Activated CD4-positive, alpha-beta T cell treated with anti-CD3 and anti-CD28 coated beads for 36 hours (primary cell): ENCODE data around the gene P2RX3. TPM values are rescaled to one million over a fixed set of nuclear protein-coding genes. Genes with fewer than 3 reads are reported as not detected.

Experiments
- ATAC-seq: fragments of 200-7000 bp; cut with Tn5 transposase; one replicate; pipeline ENCODE4 v1.10.0; 2021; ENCODE audit warnings: mild to moderate bottlenecking, moderate library complexity
- CTCF ChIA-PET: fragments of 350-600 bp; sonication (Branson Sonifier 250); formaldehyde crosslinking; loops from one replicate; lab custom pipeline; 2021; ENCODE audit warnings: antibody characterized with exemption; lab: Charles Lee
- POLR2A ChIA-PET: fragments of 350-600 bp; sonication (Branson Sonifier 250); formaldehyde crosslinking; loops from one replicate; lab custom pipeline; 2021; ENCODE audit warnings: antibody characterized with exemption, inconsistent platforms; lab: Charles Lee
- DNase-seq: peaks from one replicate; pipeline ENCODE4 v3.0.0-alpha.2; 2020
- H3K27ac Mint-ChIP-seq: one replicate; pipeline ENCODE4 v1.8.0; 2021; ENCODE audit warnings: mixed read lengths
- H3K27me3 Mint-ChIP-seq: one replicate; pipeline ENCODE4 v1.8.0; 2021; ENCODE audit warnings: mixed read lengths
- H3K36me3 Mint-ChIP-seq: one replicate; pipeline ENCODE4 v1.8.0; 2021; ENCODE audit warnings: low read depth, mixed read lengths
- H3K4me1 Mint-ChIP-seq: one replicate; pipeline ENCODE4 v1.8.0; 2021; ENCODE audit warnings: mixed read lengths
- H3K4me3 Mint-ChIP-seq: one replicate; pipeline ENCODE4 v1.8.0; 2021; ENCODE audit warnings: mild to moderate bottlenecking, moderate library complexity, mixed read lengths
- H3K9me3 Mint-ChIP-seq: one replicate; pipeline ENCODE4 v1.8.0; 2021; ENCODE audit warnings: low read depth, mixed read lengths
- intact Hi-C, 2 experiments: fragments of 100-400 bp; cut with DNase I in 1 of 2; cut with micrococcal nuclease in 1 of 2; formaldehyde crosslinking; loops; one replicate each; pipeline versions ENCODE4 v1.14.2 to v1.15.1; 2022 to 2024; cut with DNase I, micrococcal nuclease
- total RNA-seq, 2 experiments: library from RNA; stranded (reverse); gene quantifications; one replicate each; pipeline ENCODE4 v1.2.3, GENCODE V29; 2021

The P2RX3 gene
- total RNA-seq, 2 experiments from 2014 or later, result not detected

GRCh38 chr11:57342702-57343101, 4.5 kb downstream of the P2RX3 start:
- Mint-ChIP-seq H3K27me3 (no peaks in the 10 kb centered on the region), H3K36me3 (no peaks in the 10 kb centered on the region), H3K4me3 (no peak overlapping the region), H3K27ac (no peak overlapping the region), H3K9me3 (no peaks in the 10 kb centered on the region), H3K4me1 (peaks cover 2% of the 10 kb centered on the region)
- ChIA-PET POLR2A (no interaction called here), CTCF (interaction anchor here (0.6 to 2.0 kb wide), 5 partner anchors 10 to 150 kb away, joined by 3 to 7 read pairs (median 3); no protein-coding TSS in a partner anchor)
- intact Hi-C loops, result loop anchor here in 1 of 2 experiments (10.0 kb wide), 2 partner anchors 58 to 498 kb away; no protein-coding TSS in a partner anchor
- DNase-seq, result no peak
- ATAC-seq, result no peak

- no peak for DNase-seq
- Mint-ChIP-seq H3K4me3 (no peak overlapping the region), H3K9me3 (no peaks in the 10 kb centered on the region), H3K36me3 (no peaks in the 10 kb centered on the region), H3K27ac (no peak overlapping the region), H3K4me1 (peaks cover 2% of the 10 kb centered on the region), H3K27me3 (no peaks in the 10 kb centered on the region)
- intact Hi-C loops, result loop anchor here (2.0 to 10.0 kb wide), 5 partner anchors 59 to 499 kb away; no protein-coding TSS in a partner anchor
- no peak for ATAC-seq
- ChIA-PET CTCF (interaction anchor here (1.2 to 2.4 kb wide), 3 partner anchors 18 to 298 kb away, joined by 3 to 22 read pairs (median 7); no protein-coding TSS in a partner anchor), POLR2A (no interaction called here)
These were observed 5.7 kb downstream of the P2RX3 start for GRCh38 chr11:57343825-57344224.

- Mint-ChIP-seq H3K27ac (no peak overlapping the region), H3K36me3 (no peaks in the 10 kb centered on the region), H3K4me3 (no peak overlapping the region), H3K4me1 (peaks cover 3% of the 10 kb centered on the region), H3K9me3 (no peaks in the 10 kb centered on the region), H3K27me3 (no peaks in the 10 kb centered on the region)
- ATAC-seq (no peak), DNase-seq (no peak)
- POLR2A ChIA-PET, result no interaction called here
- intact Hi-C loops, result loop anchor here (1.0 to 10.0 kb wide), 12 partner anchors 60 to 1177 kb away; no protein-coding TSS in a partner anchor
- CTCF ChIA-PET, result interaction anchor here (1.2 to 4.1 kb wide), 4 partner anchors 18 to 297 kb away, joined by 4 to 26 read pairs (median 20); no protein-coding TSS in a partner anchor
These were observed 6.7 kb downstream of the P2RX3 start for GRCh38 chr11:57344826-57345225.

- Mint-ChIP-seq H3K36me3 (no peaks in the 10 kb centered on the region), H3K27me3 (no peaks in the 10 kb centered on the region), H3K9me3 (no peaks in the 10 kb centered on the region), H3K4me3 (no peak overlapping the region), H3K4me1 (peaks cover 5% of the 10 kb centered on the region), H3K27ac (peak overlapping the region; percentile 52)
- POLR2A ChIA-PET, result interaction anchor here (0.5 to 1.1 kb wide), 4 partner anchors 10 to 178 kb away, joined by 3 to 4 read pairs (median 4); partner anchors contain the start of gene SSRP1
- CTCF ChIA-PET, result interaction anchor here (0.6 to 4.1 kb wide), 27 partner anchors 9 to 505 kb away, joined by 3 to 26 read pairs (median 4); partner anchors contain the start of genes CLP1, P2RX3 and UBE2L6
- intact Hi-C loops, result loop anchor here (1.0 to 10.0 kb wide), 12 partner anchors 61 to 1177 kb away; no protein-coding TSS in a partner anchor
- ATAC-seq (peak; percentile 87), DNase-seq (peak; percentile 84)
These were observed 7.5 kb downstream of the P2RX3 start for GRCh38 chr11:57345555-57346211.

DNA sequence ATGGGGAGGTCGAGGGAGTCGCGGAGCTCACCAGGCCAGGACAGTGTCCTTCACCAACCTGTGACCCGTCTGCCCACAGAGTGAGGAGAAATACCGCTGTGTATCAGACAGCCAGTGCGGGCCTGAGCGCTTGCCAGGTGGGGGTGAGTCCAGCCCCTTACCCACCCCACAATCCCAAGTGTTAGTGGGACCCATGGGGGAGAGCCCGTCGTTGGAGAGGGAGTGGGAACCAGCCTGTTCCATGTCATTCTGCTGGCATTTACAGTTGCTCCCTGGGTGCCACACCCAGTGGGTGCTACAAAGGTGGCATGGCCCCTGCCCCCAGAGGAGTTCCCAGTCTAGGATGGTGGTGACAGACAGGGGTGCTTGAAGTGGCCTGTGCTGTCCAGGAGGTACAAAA, 9.2 kb downstream of the P2RX3 start:
- Mint-ChIP-seq H3K4me1 (peaks cover 5% of the 10 kb centered on the region), H3K9me3 (peaks cover 3% of the 10 kb centered on the region), H3K36me3 (no peaks in the 10 kb centered on the region), H3K27me3 (no peaks in the 10 kb centered on the region), H3K4me3 (no peak overlapping the region), H3K27ac (no peak overlapping the region)
- ATAC-seq (no peak), DNase-seq (no peak)
- ChIA-PET POLR2A (interaction anchor here (0.7 kb wide), 1 partner anchor 727 kb away, joined by 3 read pairs; no protein-coding TSS in a partner anchor), CTCF (interaction anchor here (0.7 to 4.1 kb wide), 7 partner anchors 9 to 181 kb away, joined by 3 to 26 read pairs (median 6); partner anchors contain the start of gene P2RX3)
- intact Hi-C loops, result loop anchor here (5.0 to 10.0 kb wide), 4 partner anchors 63 to 1175 kb away; no protein-coding TSS in a partner anchor

GRCh38 chr11:57348052-57348451, 9.9 kb downstream of the P2RX3 start:
- Mint-ChIP-seq H3K4me3 (no peak overlapping the region), H3K27me3 (no peaks in the 10 kb centered on the region), H3K4me1 (peaks cover 5% of the 10 kb centered on the region), H3K36me3 (no peaks in the 10 kb centered on the region), H3K27ac (no peak overlapping the region), H3K9me3 (peaks cover 3% of the 10 kb centered on the region)
- DNase-seq (no peak), ATAC-seq (no peak)
- ChIA-PET CTCF (interaction anchor here (0.5 to 4.1 kb wide), 9 partner anchors 10 to 222 kb away, joined by 3 to 26 read pairs (median 4); partner anchors contain the start of gene P2RX3), POLR2A (no interaction called here)
- intact Hi-C loops, result loop anchor here (2.0 to 10.0 kb wide), 5 partner anchors 49 to 1174 kb away; no protein-coding TSS in a partner anchor

DNA sequence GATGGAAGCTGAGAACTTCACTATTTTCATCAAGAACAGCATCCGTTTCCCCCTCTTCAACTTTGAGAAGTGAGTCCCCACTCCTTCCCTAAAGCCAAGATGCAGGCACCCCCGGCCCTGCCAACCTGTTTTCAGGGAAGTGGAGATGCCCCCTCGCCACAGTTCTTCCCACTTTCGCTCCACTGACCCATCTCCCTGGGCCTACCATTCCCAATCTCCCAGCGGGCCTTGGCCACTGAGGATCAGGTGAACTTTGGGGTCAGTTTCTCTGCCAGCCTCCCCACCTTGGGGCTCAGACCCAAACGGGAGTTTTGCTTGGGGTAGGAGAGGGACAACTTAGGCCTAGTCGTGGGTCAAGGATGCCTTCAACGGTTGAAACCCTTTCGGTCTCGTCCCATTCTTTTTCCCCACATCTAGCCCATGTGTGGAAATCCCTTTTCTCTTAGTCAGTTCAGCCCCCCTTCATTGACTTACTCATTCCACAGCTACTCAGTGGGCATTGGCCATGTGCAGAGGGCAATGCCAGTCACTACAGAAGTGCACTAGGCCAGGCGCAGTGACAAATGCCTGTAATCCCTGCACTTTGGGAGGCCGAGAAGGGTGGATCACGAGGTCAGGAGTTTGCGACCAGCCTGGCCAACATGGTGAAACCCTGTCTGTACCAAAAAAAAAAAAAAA, 10.6 kb downstream of the P2RX3 start:
- Mint-ChIP-seq H3K27me3 (no peaks in the 10 kb centered on the region), H3K27ac (no peak overlapping the region), H3K9me3 (peaks cover 3% of the 10 kb centered on the region), H3K4me1 (peaks cover 5% of the 10 kb centered on the region), H3K4me3 (no peak overlapping the region), H3K36me3 (no peaks in the 10 kb centered on the region)
- no peak for DNase-seq
- ChIA-PET POLR2A (no interaction called here), CTCF (interaction anchor here (0.5 to 4.1 kb wide), 8 partner anchors 12 to 296 kb away, joined by 3 to 26 read pairs (median 4); no protein-coding TSS in a partner anchor)
- intact Hi-C loops, result loop anchor here (2.0 to 10.0 kb wide), 5 partner anchors 48 to 1174 kb away; no protein-coding TSS in a partner anchor
- ATAC-seq, result no peak

DNA sequence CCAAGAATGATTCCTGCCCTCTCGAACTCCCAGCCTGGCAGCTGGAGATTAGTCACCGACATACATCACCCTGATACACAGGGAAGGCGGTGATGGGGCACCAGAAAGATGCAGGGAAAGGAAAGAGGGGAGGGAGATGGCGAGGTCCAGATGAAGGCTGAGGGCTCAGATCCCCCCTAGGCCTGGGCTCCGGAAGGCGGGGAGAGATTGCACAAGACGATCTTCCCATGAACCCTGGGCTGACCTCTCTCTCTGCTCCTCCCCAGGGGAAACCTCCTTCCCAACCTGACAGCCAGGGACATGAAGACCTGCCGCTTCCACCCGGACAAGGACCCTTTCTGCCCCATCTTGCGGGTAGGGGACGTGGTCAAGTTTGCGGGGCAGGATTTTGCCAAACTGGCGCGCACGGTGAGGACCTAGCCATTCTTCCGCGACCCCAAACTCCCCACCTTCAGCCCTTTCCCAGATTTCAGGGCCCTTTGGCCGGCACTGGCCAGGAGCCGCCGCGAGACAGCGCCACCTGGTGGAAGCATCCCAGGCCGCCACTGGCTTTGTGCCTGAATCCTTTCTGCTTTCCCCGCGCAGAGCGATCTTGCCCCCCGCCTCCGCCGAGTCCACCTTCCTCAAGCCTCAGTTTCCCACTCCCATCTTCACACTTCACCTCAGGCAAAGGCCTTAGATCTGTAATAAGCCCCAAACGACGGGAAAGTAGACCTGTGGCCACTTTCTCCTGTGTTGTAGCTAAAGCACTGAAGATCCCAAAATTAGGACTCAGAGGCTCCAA, 11.5 kb downstream of the P2RX3 start:
- CTCF ChIA-PET, result interaction anchor here (0.5 to 1.2 kb wide), 11 partner anchors 10 to 1609 kb away, joined by 3 to 7 read pairs (median 3); partner anchors contain the start of gene P2RX3
- no peaks in the 10 kb centered on the region for H3K36me3 Mint-ChIP-seq
- peaks cover 3% of the 10 kb centered on the region for H3K27me3 Mint-ChIP-seq
- no peak overlapping the region for H3K27ac Mint-ChIP-seq
- peaks cover 5% of the 10 kb centered on the region for H3K4me1 Mint-ChIP-seq
- DNase-seq, result peak; percentile 82
- peak; percentile 59 for ATAC-seq
- POLR2A ChIA-PET, result no interaction called here
- peaks cover 3% of the 10 kb centered on the region for H3K9me3 Mint-ChIP-seq
- intact Hi-C loops, result loop anchor here (2.0 to 10.0 kb wide), 5 partner anchors 47 to 1173 kb away; no protein-coding TSS in a partner anchor
- no peak overlapping the region for H3K4me3 Mint-ChIP-seq

DNA sequence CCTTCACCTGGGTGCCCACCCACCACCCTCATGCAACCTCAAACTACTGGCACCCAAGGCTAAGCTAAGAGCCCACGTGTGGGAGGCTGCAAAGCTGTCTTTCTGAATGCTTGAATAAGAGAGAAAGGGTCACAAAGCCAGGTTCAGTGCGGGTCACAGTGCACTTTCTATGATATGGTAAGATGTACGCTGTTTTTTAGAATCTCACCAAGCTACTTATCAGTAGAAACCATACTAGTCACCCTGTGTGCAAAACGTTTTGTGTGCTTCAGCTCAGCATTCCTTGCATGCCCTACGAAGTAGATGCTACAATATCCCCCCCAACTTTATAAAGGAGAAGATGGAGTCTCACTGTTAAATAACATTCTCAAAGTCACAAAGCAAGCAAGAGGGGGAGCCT, 14.9 kb downstream of the P2RX3 start:
- DNase-seq (no peak), ATAC-seq (no peak)
- H3K4me3 Mint-ChIP-seq, result no peak overlapping the region
- H3K27ac Mint-ChIP-seq, result no peak overlapping the region
- H3K4me1 Mint-ChIP-seq, result peaks cover 4% of the 10 kb centered on the region
- ChIA-PET POLR2A (interaction anchor here (0.6 to 0.7 kb wide), 2 partner anchors 45 to 75 kb away, joined by 3 read pairs; no protein-coding TSS in a partner anchor), CTCF (interaction anchor here (0.5 to 2.5 kb wide), 8 partner anchors 10 to 221 kb away, joined by 3 to 11 read pairs (median 3); partner anchors contain the start of genes P2RX3, PRG3 and UBE2L6)
- H3K36me3 Mint-ChIP-seq, result no peaks in the 10 kb centered on the region
- intact Hi-C loops, result no loop called here
- H3K27me3 Mint-ChIP-seq, result peaks cover 5% of the 10 kb centered on the region
- H3K9me3 Mint-ChIP-seq, result peaks cover 3% of the 10 kb centered on the region

DNA sequence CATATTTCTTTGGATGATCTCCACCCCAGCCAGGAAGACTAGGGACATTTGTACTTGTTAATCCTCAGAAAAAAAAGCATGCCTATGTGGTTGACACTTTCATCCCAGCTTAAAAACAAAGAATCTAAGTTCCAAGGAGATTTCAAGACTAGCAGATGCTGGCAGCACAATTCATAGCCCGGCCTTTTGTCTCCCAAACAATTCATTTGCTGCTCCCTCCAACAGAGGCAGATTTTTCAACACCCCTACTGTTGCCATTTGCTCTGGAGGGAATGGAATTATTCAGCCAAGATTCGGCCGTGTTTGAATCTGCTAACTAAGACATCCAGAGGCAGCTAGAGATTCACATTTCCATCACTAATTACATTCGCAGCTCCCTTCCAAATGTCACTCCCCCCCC, 15.3 kb downstream of the P2RX3 start:
- H3K27ac Mint-ChIP-seq, result no peak overlapping the region
- H3K9me3 Mint-ChIP-seq, result peaks cover 3% of the 10 kb centered on the region
- intact Hi-C loops, result no loop called here
- H3K4me1 Mint-ChIP-seq, result peaks cover 4% of the 10 kb centered on the region
- ATAC-seq, result no peak
- H3K36me3 Mint-ChIP-seq, result no peaks in the 10 kb centered on the region
- POLR2A ChIA-PET, result no interaction called here
- DNase-seq, result no peak
- H3K4me3 Mint-ChIP-seq, result no peak overlapping the region
- CTCF ChIA-PET, result interaction anchor here (0.7 to 2.5 kb wide), 6 partner anchors 10 to 214 kb away, joined by 3 to 11 read pairs (median 3); partner anchors contain the start of genes P2RX3, PRG3 and UBE2L6
- peaks cover 5% of the 10 kb centered on the region for H3K27me3 Mint-ChIP-seq
